Mesendoderm (in vitro differentiated cells): ENCODE results near the gene PGGHG.
A peak's percentile ranks its signal among the peaks of the same experiment; 100 is the strongest.

ENCODE experiments used
- DNase-seq: peaks from one replicate; pipeline ENCODE4 v3.0.0; 2013
- H2AK5ac ChIP-seq: 2 replicates; pipeline ENCODE4 v1.6.1; 2013; ENCODE audit warnings: low read length, inconsistent platforms
- H2BK120ac ChIP-seq: 2 replicates; pipeline ENCODE4 v1.6.1; 2013; ENCODE audit warnings: low read depth, mild to moderate bottlenecking, low read length, moderate library complexity, mixed read lengths
- H2BK15ac ChIP-seq: replicated peaks from 2 replicates; pipeline ENCODE4 v1.6.1; 2013; ENCODE audit warnings: low read depth, mild to moderate bottlenecking, moderate library complexity
- H2BK5ac ChIP-seq: 2 replicates; pipeline ENCODE4 v1.6.1; 2013; ENCODE audit warnings: low read length, inconsistent platforms
- H3K18ac ChIP-seq: 2 replicates; pipeline ENCODE4 v1.6.1; 2013; ENCODE audit warnings: mild to moderate bottlenecking, low read length, mixed read lengths
- H3K23ac ChIP-seq: one replicate; pipeline ENCODE4 v1.6.1; 2013; ENCODE audit warnings: low read length
- H3K27ac ChIP-seq: 2 replicates; pipeline ENCODE4 v1.5.1; 2013; ENCODE audit warnings: low read depth, mild to moderate bottlenecking, inconsistent platforms, low read length, moderate library complexity
- H3K27me3 ChIP-seq: 2 replicates; pipeline ENCODE4 v1.6.1; 2013; ENCODE audit warnings: low read length, control low read depth, mild to moderate bottlenecking, inconsistent platforms; ENCODE audit not compliant: insufficient read depth, poor library complexity
- H3K36me3 ChIP-seq: 2 replicates; pipeline ENCODE4 v1.6.1; 2013; ENCODE audit warnings: low read length, inconsistent platforms; ENCODE audit not compliant: control insufficient read depth, insufficient read depth
- H3K4ac ChIP-seq: one replicate; pipeline ENCODE4 v1.6.1; 2013; ENCODE audit warnings: low read depth, mild to moderate bottlenecking, low read length, moderate library complexity
- H3K4me1 ChIP-seq: 2 replicates; pipeline ENCODE4 v1.6.1; 2013; ENCODE audit warnings: low read depth, low read length, inconsistent platforms; ENCODE audit not compliant: control insufficient read depth
- H3K4me2 ChIP-seq: 2 replicates; pipeline ENCODE4 v1.6.1; 2013; ENCODE audit warnings: low read length
- H3K4me3 ChIP-seq: 2 replicates; pipeline ENCODE4 v1.5.1; 2013; ENCODE audit warnings: mild to moderate bottlenecking, low read length
- H3K56ac ChIP-seq: one replicate; pipeline ENCODE4 v1.6.1; 2013; ENCODE audit warnings: low read length
- H3K79me1 ChIP-seq: 2 replicates; pipeline ENCODE4 v1.6.1; 2013; ENCODE audit warnings: low read length, inconsistent platforms
- H3K79me2 ChIP-seq: 2 replicates; pipeline ENCODE4 v1.6.1; 2013; ENCODE audit warnings: mild to moderate bottlenecking, low read length; ENCODE audit not compliant: control insufficient read depth, insufficient read depth
- H3K9ac ChIP-seq: 2 replicates; pipeline ENCODE4 v1.6.1; 2013; ENCODE audit warnings: low read length, inconsistent platforms
- H4K5ac ChIP-seq: one replicate; pipeline ENCODE4 v1.6.1; 2013; ENCODE audit warnings: low read length
- H4K8ac ChIP-seq: one replicate; pipeline ENCODE4 v1.6.1; 2013; ENCODE audit warnings: low read depth, mild to moderate bottlenecking, control low read depth, low read length, moderate library complexity
- WGBS: extraction: QIAGEN DNeasy Blood & Tissue Kit; methylation state at CpG from one replicate; pipeline ENCODE4 v1.1.7; 2013; ENCODE audit warnings: low lambda C conversion rate, missing lambda C conversion rate; ENCODE audit not compliant: insufficient coverage; ENCODE audit errors: extremely low coverage; 5-methylcytosine and 5-hydroxymethylcytosine counted together

PGGHG gene

GRCh38 chr11:293271-293851 is 4.4 kb downstream of the PGGHG start:
- Histone ChIP-seq H3K79me2 (no peaks in the 10 kb centered on the region), H3K56ac (no peak overlapping the region), H4K8ac (no peak overlapping the region), H3K4me2 (no peak overlapping the region), H2BK120ac (no peak overlapping the region), H2BK5ac (no peak overlapping the region), H3K79me1 (peaks cover 1% of the 10 kb centered on the region), H3K27me3 (no peaks in the 10 kb centered on the region), H3K23ac (no peak overlapping the region), H3K27ac (no peak overlapping the region), H3K36me3 (peaks cover 8% of the 10 kb centered on the region), H3K4me1 (peaks cover 10% of the 10 kb centered on the region), H4K5ac (no peak overlapping the region), H3K4me3 (no peak overlapping the region), H3K18ac (no peak overlapping the region), H2AK5ac (no peak overlapping the region), H2BK15ac (no peak overlapping the region), H3K9ac (no peak overlapping the region), H3K4ac (no peak overlapping the region)
- DNase-seq: no peak
- WGBS: no CpG with 5 or more reads among the region's 18 CpGs

- Histone ChIP-seq H3K56ac (no peak overlapping the region), H3K4me3 (no peak overlapping the region), H2BK120ac (no peak overlapping the region), H3K18ac (no peak overlapping the region), H2AK5ac (no peak overlapping the region), H3K36me3 (peaks cover 8% of the 10 kb centered on the region), H3K79me1 (peaks cover 1% of the 10 kb centered on the region), H3K4me2 (no peak overlapping the region), H3K27ac (no peak overlapping the region), H3K4me1 (peaks cover 10% of the 10 kb centered on the region), H3K23ac (no peak overlapping the region), H2BK15ac (no peak overlapping the region), H4K8ac (no peak overlapping the region), H3K27me3 (no peaks in the 10 kb centered on the region), H3K4ac (no peak overlapping the region), H4K5ac (no peak overlapping the region), H2BK5ac (no peak overlapping the region), H3K79me2 (no peaks in the 10 kb centered on the region), H3K9ac (no peak overlapping the region)
- no peak for DNase-seq
- WGBS: no CpG with 5 or more reads among the region's 27 CpGs
These were observed 5.1 kb downstream of the PGGHG start for GRCh38 chr11:293852-294661.

- Histone ChIP-seq H2BK120ac (no peak overlapping the region), H2BK15ac (no peak overlapping the region), H2BK5ac (no peak overlapping the region), H3K36me3 (peaks cover 8% of the 10 kb centered on the region), H3K18ac (no peak overlapping the region), H3K9ac (no peak overlapping the region), H3K23ac (no peak overlapping the region), H3K4me2 (no peak overlapping the region), H3K56ac (no peak overlapping the region), H4K8ac (no peak overlapping the region), H3K27ac (no peak overlapping the region), H3K27me3 (no peaks in the 10 kb centered on the region), H3K79me2 (no peaks in the 10 kb centered on the region), H3K4me1 (peaks cover 11% of the 10 kb centered on the region), H2AK5ac (no peak overlapping the region), H4K5ac (no peak overlapping the region), H3K4me3 (no peak overlapping the region), H3K4ac (no peak overlapping the region), H3K79me1 (peaks cover 1% of the 10 kb centered on the region)
- WGBS: no CpG with 5 or more reads among the region's 16 CpGs
- no peak for DNase-seq
These were observed 5.9 kb downstream of the PGGHG start for GRCh38 chr11:294780-295179.

GRCh38 chr11:295351-296170 is 6.6 kb downstream of the PGGHG start:
- Histone ChIP-seq H3K23ac (no peak overlapping the region), H3K56ac (no peak overlapping the region), H3K4me2 (no peak overlapping the region), H3K27me3 (no peaks in the 10 kb centered on the region), H3K4me1 (peaks cover 11% of the 10 kb centered on the region), H3K4me3 (no peak overlapping the region), H3K4ac (no peak overlapping the region), H3K36me3 (peaks cover 8% of the 10 kb centered on the region), H3K27ac (no peak overlapping the region), H3K79me1 (peaks cover 1% of the 10 kb centered on the region), H2BK5ac (no peak overlapping the region), H2AK5ac (no peak overlapping the region), H3K18ac (no peak overlapping the region), H2BK15ac (no peak overlapping the region), H3K9ac (no peak overlapping the region), H4K8ac (no peak overlapping the region), H2BK120ac (no peak overlapping the region), H4K5ac (no peak overlapping the region), H3K79me2 (no peaks in the 10 kb centered on the region)
- no CpG with 5 or more reads among the region's 26 CpGs for WGBS
- DNase-seq: no peak

GRCh38 chr11:296171-297050 is 7.5 kb downstream of the PGGHG start:
- Histone ChIP-seq H3K56ac (peak overlapping the region; percentile 15), H3K36me3 (peaks cover 8% of the 10 kb centered on the region), H2BK15ac (no peak overlapping the region), H2BK5ac (no peak overlapping the region), H3K18ac (no peak overlapping the region), H3K4me1 (peaks cover 6% of the 10 kb centered on the region), H3K27me3 (no peaks in the 10 kb centered on the region), H4K8ac (no peak overlapping the region), H3K27ac (no peak overlapping the region), H3K4me2 (no peak overlapping the region), H2AK5ac (no peak overlapping the region), H4K5ac (no peak overlapping the region), H3K79me1 (no peaks in the 10 kb centered on the region), H2BK120ac (no peak overlapping the region), H3K79me2 (no peaks in the 10 kb centered on the region), H3K4me3 (no peak overlapping the region), H3K9ac (no peak overlapping the region), H3K4ac (no peak overlapping the region), H3K23ac (no peak overlapping the region)
- WGBS: no CpG with 5 or more reads among the region's 35 CpGs
- no peak for DNase-seq
